ENCODE results near the gene TEK.

TEK gene

GRCh38 chr9:27110181-27110580, 1.2 kb downstream of the TEK start:
- no peaks in the 10 kb centered on the region for H3K9me3 ChIP-seq (ENCODE audit: low read depth, low read length)
- no peak overlapping the region for H3K27ac ChIP-seq
- no peak for TF ChIP-seq FOXP2 (optimal IDR thresholded peaks at IDR 0.05; ENCODE audit: control extremely low read depth, extremely low read length, insufficient read depth)
- no peak for TF ChIP-seq POLR2AphosphoS5 (IDR thresholded peaks at IDR 0.05; ENCODE audit: borderline replicate concordance, low read depth, low read length)
- TF ChIP-seq EZH2 (IDR thresholded peaks at IDR 0.05) = no peak
- no peak overlapping the region for H3K9ac ChIP-seq (ENCODE audit: insufficient read length)
- no peaks in the 10 kb centered on the region for H3K36me3 ChIP-seq (ENCODE audit: insufficient read depth, low read length)
- no peak overlapping the region for H3K4me3 ChIP-seq
- DNase-seq (ENCODE audit: low read depth, low spot score) = no peak

GRCh38 chr9:27112235-27112634, 3.2 kb downstream of the TEK start:
- Histone ChIP-seq H3K9me3 (ENCODE audit: low read depth, low read length) (no peaks in the 10 kb centered on the region), H3K9ac (ENCODE audit: insufficient read length) (no peak overlapping the region), H3K4me3 (no peak overlapping the region), H3K27ac (no peak overlapping the region), H3K36me3 (ENCODE audit: insufficient read depth, low read length) (no peaks in the 10 kb centered on the region)
- DNase-seq (ENCODE audit: low read depth, low spot score) = no peak
- TF ChIP-seq FOXP2 (optimal IDR thresholded peaks at IDR 0.05; ENCODE audit: control extremely low read depth, extremely low read length, insufficient read depth) (no peak), EZH2 (IDR thresholded peaks at IDR 0.05) (no peak)

- Histone ChIP-seq H3K9me3 (ENCODE audit: low read depth, low read length) (no peaks in the 10 kb centered on the region), H3K27ac (no peak overlapping the region), H3K9ac (ENCODE audit: insufficient read length) (no peak overlapping the region), H3K4me3 (no peak overlapping the region), H3K36me3 (ENCODE audit: insufficient read depth, low read length) (no peaks in the 10 kb centered on the region)
- TF ChIP-seq POLR2AphosphoS5 (IDR thresholded peaks at IDR 0.05; ENCODE audit: borderline replicate concordance, low read depth, low read length) (no peak), FOXP2 (optimal IDR thresholded peaks at IDR 0.05; ENCODE audit: control extremely low read depth, extremely low read length, insufficient read depth) (no peak), EZH2 (IDR thresholded peaks at IDR 0.05) (no peak)
- DNase-seq (ENCODE audit: low read depth, low spot score) = no peak
Observed at GRCh38 chr9:27117489-27118135, 8.6 kb downstream of the TEK start.

GRCh38 chr9:27118916-27119315, 9.9 kb downstream of the TEK start:
- TF ChIP-seq EZH2 (IDR thresholded peaks at IDR 0.05) (no peak), FOXP2 (optimal IDR thresholded peaks at IDR 0.05; ENCODE audit: control extremely low read depth, extremely low read length, insufficient read depth) (no peak), POLR2AphosphoS5 (IDR thresholded peaks at IDR 0.05; ENCODE audit: borderline replicate concordance, low read depth, low read length) (no peak)
- H3K4me3 ChIP-seq = no peak overlapping the region
- DNase-seq (ENCODE audit: low read depth, low spot score) = no peak
- no peaks in the 10 kb centered on the region for H3K36me3 ChIP-seq (ENCODE audit: insufficient read depth, low read length)
- no peak overlapping the region for H3K9ac ChIP-seq (ENCODE audit: insufficient read length)
- H3K27ac ChIP-seq = no peak overlapping the region
- no peaks in the 10 kb centered on the region for H3K9me3 ChIP-seq (ENCODE audit: low read depth, low read length)

GRCh38 chr9:27124151-27124550, 15.1 kb downstream of the TEK start:
- H3K27ac ChIP-seq = no peak overlapping the region
- no peak for DNase-seq (ENCODE audit: low read depth, low spot score)
- H3K4me3 ChIP-seq = no peak overlapping the region
- H3K9ac ChIP-seq (ENCODE audit: insufficient read length) = no peak overlapping the region
- no peaks in the 10 kb centered on the region for H3K9me3 ChIP-seq (ENCODE audit: low read depth, low read length)
- H3K36me3 ChIP-seq (ENCODE audit: insufficient read depth, low read length) = no peaks in the 10 kb centered on the region
- no peak for TF ChIP-seq EZH2 (IDR thresholded peaks at IDR 0.05)
- no peak for TF ChIP-seq FOXP2 (optimal IDR thresholded peaks at IDR 0.05; ENCODE audit: control extremely low read depth, extremely low read length, insufficient read depth)
- no peak for TF ChIP-seq POLR2AphosphoS5 (IDR thresholded peaks at IDR 0.05; ENCODE audit: borderline replicate concordance, low read depth, low read length)

GRCh38 chr9:27125030-27125429, 16.0 kb downstream of the TEK start:
- Histone ChIP-seq H3K4me3 (no peak overlapping the region), H3K36me3 (ENCODE audit: insufficient read depth, low read length) (no peaks in the 10 kb centered on the region), H3K9me3 (ENCODE audit: low read depth, low read length) (no peaks in the 10 kb centered on the region), H3K9ac (ENCODE audit: insufficient read length) (no peak overlapping the region), H3K27ac (no peak overlapping the region)
- no peak for DNase-seq (ENCODE audit: low read depth, low spot score)
- no peak for TF ChIP-seq EZH2 (IDR thresholded peaks at IDR 0.05)

GRCh38 chr9:27125936-27126335, 16.9 kb downstream of the TEK start:
- H3K27ac ChIP-seq = no peak overlapping the region
- H3K36me3 ChIP-seq (ENCODE audit: insufficient read depth, low read length) = no peaks in the 10 kb centered on the region
- no peak overlapping the region for H3K9ac ChIP-seq (ENCODE audit: insufficient read length)
- TF ChIP-seq POLR2AphosphoS5 (IDR thresholded peaks at IDR 0.05; ENCODE audit: borderline replicate concordance, low read depth, low read length) (no peak), EZH2 (IDR thresholded peaks at IDR 0.05) (no peak), FOXP2 (optimal IDR thresholded peaks at IDR 0.05; ENCODE audit: control extremely low read depth, extremely low read length, insufficient read depth) (no peak)
- no peak for DNase-seq (ENCODE audit: low read depth, low spot score)
- H3K4me3 ChIP-seq = no peak overlapping the region
- H3K9me3 ChIP-seq (ENCODE audit: low read depth, low read length) = no peaks in the 10 kb centered on the region

- Histone ChIP-seq H3K4me3 (no peak overlapping the region), H3K27ac (no peak overlapping the region), H3K9me3 (ENCODE audit: low read depth, low read length) (no peaks in the 10 kb centered on the region), H3K9ac (ENCODE audit: insufficient read length) (no peak overlapping the region), H3K36me3 (ENCODE audit: insufficient read depth, low read length) (no peaks in the 10 kb centered on the region)
- no peak for DNase-seq (ENCODE audit: low read depth, low spot score)
- TF ChIP-seq EZH2 (IDR thresholded peaks at IDR 0.05) = no peak
- no peak for TF ChIP-seq POLR2AphosphoS5 (IDR thresholded peaks at IDR 0.05; ENCODE audit: borderline replicate concordance, low read depth, low read length)
- no peak for TF ChIP-seq FOXP2 (optimal IDR thresholded peaks at IDR 0.05; ENCODE audit: control extremely low read depth, extremely low read length, insufficient read depth)
Observed at GRCh38 chr9:27126670-27127069, 17.6 kb downstream of the TEK start.

- TF ChIP-seq EZH2 (IDR thresholded peaks at IDR 0.05) (no peak), POLR2AphosphoS5 (IDR thresholded peaks at IDR 0.05; ENCODE audit: borderline replicate concordance, low read depth, low read length) (no peak), FOXP2 (optimal IDR thresholded peaks at IDR 0.05; ENCODE audit: control extremely low read depth, extremely low read length, insufficient read depth) (no peak)
Observed at GRCh38 chr9:27129221-27129620, 20.2 kb downstream of the TEK start.

More at GRCh38 chr9:27129221-27129620, 20.2 kb downstream of the TEK start:
- Histone ChIP-seq H3K9ac (ENCODE audit: insufficient read length) (no peak overlapping the region), H3K27ac (no peak overlapping the region), H3K36me3 (ENCODE audit: insufficient read depth, low read length) (no peaks in the 10 kb centered on the region), H3K9me3 (ENCODE audit: low read depth, low read length) (no peaks in the 10 kb centered on the region), H3K4me3 (no peak overlapping the region)
- no peak for DNase-seq (ENCODE audit: low read depth, low spot score)
